HFF-Myc (cell line): ENCODE results near the gene CUTA.

Source experiments
- DNase-seq: peaks from one replicate; pipeline ENCODE4 v3.0.0-alpha.2; 2011; ENCODE audit warnings: low read depth; ENCODE audit errors: extremely low read depth
- H3K4me3 ChIP-seq: replicated peaks from 2 replicates; pipeline ENCODE4 v1.5.1; 2011; ENCODE audit warnings: low read depth, mild to moderate bottlenecking, control low read depth, low read length
- TF ChIP-seq, protein P1 (sequence below): IDR thresholded peaks from 2 replicates; pipeline ENCODE4 v1.5.1; 2012; ENCODE audit warnings: mild to moderate bottlenecking, low read depth, low read length, control low read depth; ENCODE audit errors: missing control alignments

Gene CUTA

DNA sequence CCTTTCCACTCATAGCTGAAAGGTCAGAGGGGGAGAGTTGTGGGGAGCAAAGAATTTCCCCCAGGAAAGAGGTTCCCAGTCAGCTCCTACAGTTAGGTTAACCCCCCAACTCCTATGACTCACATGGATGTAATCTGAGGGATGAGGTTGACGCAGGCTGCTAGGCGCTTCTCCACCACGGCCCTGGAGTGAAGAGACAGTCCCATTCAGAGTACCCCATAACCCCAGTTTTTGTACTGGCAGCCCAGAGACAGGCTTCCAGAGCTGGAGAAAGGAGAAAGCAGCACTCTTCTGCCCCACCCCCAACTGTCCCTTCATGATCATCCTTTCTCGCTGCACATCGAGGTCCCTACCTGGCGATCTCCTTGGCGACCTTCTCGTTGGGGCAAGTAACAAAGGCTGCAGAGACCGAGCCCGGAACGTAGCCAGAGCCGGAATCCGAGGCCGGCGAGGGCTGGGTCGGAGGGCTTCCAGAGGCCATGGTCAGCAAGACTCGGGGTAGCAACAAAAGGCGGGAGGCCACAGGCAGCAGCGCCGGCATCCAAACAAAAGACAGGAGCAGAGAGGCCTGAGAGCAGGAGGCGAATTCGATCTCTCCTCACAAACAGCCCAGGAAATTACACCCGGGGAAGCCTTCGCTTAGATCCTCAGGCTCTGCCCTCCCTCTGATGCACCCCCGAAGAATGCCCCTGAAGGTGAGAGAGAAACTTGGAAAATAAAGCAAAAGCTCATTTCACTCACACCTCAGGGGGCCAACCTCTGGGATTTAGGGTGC, 592 bp downstream of the CUTA start:
- DNase-seq = no peak
- TF ChIP-seq, protein P1, sequence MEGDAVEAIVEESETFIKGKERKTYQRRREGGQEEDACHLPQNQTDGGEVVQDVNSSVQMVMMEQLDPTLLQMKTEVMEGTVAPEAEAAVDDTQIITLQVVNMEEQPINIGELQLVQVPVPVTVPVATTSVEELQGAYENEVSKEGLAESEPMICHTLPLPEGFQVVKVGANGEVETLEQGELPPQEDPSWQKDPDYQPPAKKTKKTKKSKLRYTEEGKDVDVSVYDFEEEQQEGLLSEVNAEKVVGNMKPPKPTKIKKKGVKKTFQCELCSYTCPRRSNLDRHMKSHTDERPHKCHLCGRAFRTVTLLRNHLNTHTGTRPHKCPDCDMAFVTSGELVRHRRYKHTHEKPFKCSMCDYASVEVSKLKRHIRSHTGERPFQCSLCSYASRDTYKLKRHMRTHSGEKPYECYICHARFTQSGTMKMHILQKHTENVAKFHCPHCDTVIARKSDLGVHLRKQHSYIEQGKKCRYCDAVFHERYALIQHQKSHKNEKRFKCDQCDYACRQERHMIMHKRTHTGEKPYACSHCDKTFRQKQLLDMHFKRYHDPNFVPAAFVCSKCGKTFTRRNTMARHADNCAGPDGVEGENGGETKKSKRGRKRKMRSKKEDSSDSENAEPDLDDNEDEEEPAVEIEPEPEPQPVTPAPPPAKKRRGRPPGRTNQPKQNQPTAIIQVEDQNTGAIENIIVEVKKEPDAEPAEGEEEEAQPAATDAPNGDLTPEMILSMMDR = no peak
- H3K4me3 ChIP-seq = peak overlapping the region; percentile 97

DNA sequence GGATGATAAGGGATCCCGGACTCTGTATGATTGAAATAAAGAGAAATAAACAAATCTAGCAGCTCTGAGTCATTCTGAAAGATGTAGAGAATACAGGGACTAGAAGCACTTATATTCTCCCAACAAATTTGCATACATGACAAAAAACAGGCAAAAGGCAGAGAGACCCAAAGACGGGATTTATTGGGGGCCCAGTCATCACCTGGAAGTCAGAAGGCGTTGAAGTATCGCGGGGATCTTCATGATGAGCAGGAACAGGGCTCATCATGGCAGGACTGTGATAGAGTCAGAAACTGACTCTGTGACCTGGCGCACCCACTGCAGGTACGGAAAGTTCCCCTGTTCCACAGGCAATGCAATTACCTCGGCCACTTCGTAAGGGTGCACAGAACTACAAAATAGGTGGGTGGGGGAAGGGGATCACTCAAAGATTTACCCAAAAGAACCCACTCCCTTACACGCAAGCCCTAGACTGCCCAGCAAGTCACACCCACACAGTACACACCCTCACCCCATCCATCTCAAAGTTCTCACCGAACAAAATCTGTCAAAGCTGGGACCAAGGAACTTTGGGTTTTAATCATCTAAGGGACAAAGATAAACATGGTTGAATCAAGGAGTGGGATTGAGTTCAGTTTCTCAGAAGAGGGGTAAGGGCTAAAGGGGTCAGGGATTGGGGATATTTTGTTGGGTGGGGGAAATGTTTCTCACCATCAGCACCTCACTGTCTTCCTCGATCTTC, 1.4 kb downstream of the CUTA start:
- peak overlapping the region; percentile 97 for H3K4me3 ChIP-seq
- TF ChIP-seq, protein P1 = no peak
- no peak for DNase-seq

DNA sequence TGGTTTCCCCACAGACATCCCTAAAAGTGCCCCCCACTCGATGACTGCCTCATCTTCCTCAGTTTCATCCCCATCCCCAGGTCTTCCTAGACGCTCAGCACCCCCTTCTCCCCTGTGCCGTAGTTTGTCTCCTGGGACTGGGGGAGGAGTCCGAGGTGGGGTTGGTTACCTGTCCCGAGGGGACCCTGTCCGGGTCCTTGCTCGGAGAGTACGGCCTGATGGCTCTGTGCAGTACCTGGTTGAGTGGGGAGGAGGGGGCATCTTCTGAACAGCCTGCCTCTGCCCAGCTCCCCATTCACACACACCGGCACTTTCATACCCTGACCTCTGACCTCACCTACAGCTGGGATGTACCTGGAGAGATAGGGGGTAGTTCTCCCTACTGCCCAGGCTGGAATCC, 2.1 kb downstream of the CUTA start:
- no peak for DNase-seq
- TF ChIP-seq, protein P1 = no peak
- H3K4me3 ChIP-seq = peak overlapping the region; percentile 97

DNA sequence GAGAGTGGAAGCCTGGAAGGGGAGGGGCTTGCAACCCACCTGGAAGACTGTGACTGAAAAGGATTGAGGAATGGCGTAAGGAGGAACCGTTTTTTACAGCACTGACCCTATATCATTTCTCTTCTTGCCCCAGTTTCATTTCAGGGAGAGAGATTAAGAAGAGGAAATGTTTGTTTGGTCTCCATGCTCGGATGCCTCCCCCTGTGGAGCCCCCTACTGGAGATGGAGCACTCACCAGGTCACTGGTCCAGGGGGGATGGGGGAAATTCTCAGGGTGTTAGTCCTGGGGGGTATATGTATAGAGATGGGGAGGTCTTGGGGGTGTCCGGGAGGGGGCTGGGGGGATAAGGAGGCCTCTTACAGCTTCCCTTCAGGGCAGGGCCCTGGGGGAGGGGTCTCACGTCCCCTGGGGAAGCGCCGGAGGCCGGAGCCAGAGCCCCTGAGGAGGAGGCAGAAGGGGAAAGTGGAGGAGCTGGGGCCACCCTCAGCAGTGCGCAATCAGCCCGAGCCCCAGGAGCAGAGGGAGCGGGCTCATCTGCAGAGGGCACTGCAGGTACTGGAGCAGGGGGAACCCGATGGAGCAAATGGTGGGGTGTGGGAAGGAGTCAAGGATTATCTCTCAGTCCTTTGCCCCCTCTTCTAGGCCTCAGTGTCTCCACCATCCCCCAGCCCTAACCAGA, 3.2 kb downstream of the CUTA start:
- no peak overlapping the region for H3K4me3 ChIP-seq
- no peak for DNase-seq
- TF ChIP-seq, protein P1 = peak; percentile 53

DNA sequence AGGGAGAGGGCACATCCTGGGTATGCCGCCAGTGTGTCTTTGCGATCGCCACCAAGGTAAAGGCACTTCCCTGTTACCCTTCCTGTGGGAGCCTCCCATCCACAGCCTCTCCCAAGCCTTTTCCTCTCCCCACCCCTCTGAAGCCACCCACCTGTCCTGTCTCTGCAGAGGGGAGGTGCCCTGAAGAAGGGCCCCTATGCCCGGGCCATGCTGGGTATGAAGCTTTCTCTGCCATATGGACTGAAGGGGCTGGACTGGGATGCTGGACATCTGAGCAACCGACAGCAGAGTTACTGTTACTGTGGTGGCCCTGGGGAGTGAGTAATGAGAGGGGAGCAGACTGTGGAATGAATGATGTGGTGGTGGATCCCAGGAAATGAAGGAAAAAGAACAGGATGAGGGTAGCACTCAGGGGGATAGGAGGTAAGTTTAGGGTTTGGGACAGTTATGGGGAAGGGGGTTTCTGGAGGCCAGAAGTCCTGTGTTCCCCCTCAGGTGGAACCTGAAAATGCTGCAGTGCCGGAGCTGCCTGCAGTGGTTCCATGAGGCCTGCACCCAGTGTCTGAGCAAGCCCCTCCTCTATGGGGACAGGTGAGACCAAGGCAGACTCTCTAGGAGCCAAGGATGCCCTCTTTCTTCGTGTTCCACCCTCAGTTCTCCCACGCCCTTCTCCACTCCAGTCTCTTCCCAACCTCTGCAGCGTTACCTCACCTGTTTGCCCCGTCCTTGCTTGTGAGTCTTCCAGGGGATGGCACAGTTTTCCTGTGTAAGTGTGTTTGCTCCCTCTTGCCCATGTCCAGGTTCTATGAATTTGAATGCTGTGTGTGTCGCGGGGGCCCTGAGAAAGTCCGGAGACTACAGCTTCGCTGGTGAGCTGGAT, 4.4 kb downstream of the CUTA start:
- no peak for DNase-seq
- TF ChIP-seq, protein P1 = no peak
- no peak overlapping the region for H3K4me3 ChIP-seq
